HepG2 (cell line): ENCODE measurements around the gene NRGN.

Experiments
- POLR2A ChIP-seq, 2 experiments: IDR thresholded peaks; 2 replicates each; pipeline ENCODE4 v1.6.1; 2011; ENCODE audit warnings: low read depth in 2 of 2, low read length in 2 of 2, mild to moderate bottlenecking in 1 of 2, moderate library complexity in 1 of 2; ENCODE audit not compliant: insufficient read depth in 1 of 2
- ZBTB7A ChIP-seq: sonication (generic); formaldehyde crosslinking; IDR thresholded peaks from 2 replicates; pipeline ENCODE4 v1.8.0; 2022; ENCODE audit warnings: mild to moderate bottlenecking, missing genetic modification reagents

DNA sequence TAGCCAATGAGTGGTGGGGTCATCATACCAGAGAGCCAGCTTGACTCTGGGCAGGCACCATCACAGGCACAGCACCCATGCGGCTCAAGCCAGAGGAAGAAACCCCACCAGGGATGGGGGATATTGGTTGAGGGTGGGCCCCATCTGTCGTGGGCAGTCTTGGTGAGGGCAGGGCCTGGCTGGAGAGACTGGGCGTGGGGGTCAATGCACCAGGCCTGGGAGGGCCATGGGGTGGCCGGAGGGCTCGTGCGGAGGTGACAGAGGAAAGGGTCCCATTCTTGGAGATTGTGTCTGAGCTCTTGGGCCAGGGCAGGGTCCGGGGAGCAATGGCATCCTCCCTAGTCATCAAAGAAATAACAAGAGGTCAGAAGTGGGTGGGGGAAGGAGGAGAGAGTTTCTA is 13.9 kb downstream of the NRGN start:
- TF ChIP-seq ZBTB7A (CRISPR knock-in tag) (no peak), POLR2A (IDR thresholded peaks at IDR 0.05; ENCODE audit: insufficient read depth in 1 of 2, low read depth in 2 of 2, low read length in 2 of 2) (no peak)
